Transverse colon (tissue), 4 donors: ENCODE data around the gene TMEM164. TPM values are rescaled to one million over a fixed set of nuclear protein-coding genes. Genes with fewer than 3 reads are reported as not detected.

ENCODE experiments used
- DNase-seq: peaks from one replicate; pipeline ENCODE4 v3.0.0-alpha.2; 2019
- H3K27ac ChIP-seq, 4 donors: fragments of 200-600 bp; sonication (generic); 2 replicates each; pipeline ENCODE4 v1.5.1; 2016 to 2018; ENCODE audit warnings: inconsistent platforms in 4 of 4
- H3K27me3 ChIP-seq: fragments of 200-600 bp; sonication (generic); 2 replicates; pipeline ENCODE4 v1.5.1; 2017; ENCODE audit warnings: inconsistent platforms
- H3K36me3 ChIP-seq, 4 donors: fragments of 200-600 bp; sonication (generic); 2 replicates each; pipeline ENCODE4 v1.5.1; 2017 to 2019; ENCODE audit warnings: inconsistent platforms in 4 of 4
- H3K4me1 ChIP-seq, 4 donors: fragments of 200-600 bp; sonication (generic); 2 replicates each; pipeline ENCODE4 v1.5.1; 2017 to 2020; ENCODE audit warnings: inconsistent platforms in 4 of 4
- H3K4me3 ChIP-seq, 4 donors: fragments of 200-600 bp; sonication (generic); 1 replicate in 1 of 4; 2 replicates in 3 of 4; pipeline versions ENCODE4 v1.5.1 to v1.6.1; 2017 to 2019; ENCODE audit warnings: inconsistent platforms in 4 of 4
- H3K9me3 ChIP-seq, 2 donors: fragments of 200-600 bp; sonication (generic); 2 replicates each; pipeline ENCODE4 v1.5.1; 2017 to 2019; ENCODE audit warnings: inconsistent platforms in 2 of 2
- EP300 ChIP-seq: sonication (generic); formaldehyde crosslinking; IDR thresholded peaks from one replicate; pipeline ENCODE4 v1.6.1; 2017; ENCODE audit warnings: antibody characterized with exemption, low read depth
- POLR2A ChIP-seq: fragments of 450-650 bp; IDR thresholded peaks from one replicate; pipeline ENCODE4 v1.6.1; 2016; ENCODE audit warnings: antibody characterized with exemption, mild to moderate bottlenecking, moderate library complexity
- POLR2AphosphoS5 ChIP-seq, 3 donors: sonication (generic); formaldehyde crosslinking; IDR thresholded peaks; one replicate each; pipeline ENCODE4 v1.6.1; 2016; ENCODE audit warnings: antibody characterized with exemption in 3 of 3
- WGBS, 2 donors: methylation state at CpG; one replicate each; pipeline ENCODE4 v1.1.5; 2018; ENCODE audit warnings: low coverage in 1 of 2; 5-methylcytosine and 5-hydroxymethylcytosine counted together
- in situ Hi-C, 4 donors: fragments of 200-750 bp; cut with MboI; loops; one replicate each; pipeline versions ENCODE4 v1.15.0 to v1.15.1; 2017; ENCODE audit warnings: low sequenced_read_pairs in 3 of 4, low pct_ligation_motif_present in 1 of 4, low pct_unique_long_range_greater_than_20kb in 1 of 4
- intact Hi-C: fragments of 100-400 bp; cut with DNase I; formaldehyde crosslinking; loops from one replicate; pipeline ENCODE4 v1.15.1; 2023; ENCODE audit warnings: low total_unique reads
- total RNA-seq, 4 donors: library from RNA; depleted of rRNA; stranded (reverse); fragments of >200 nt; gene quantifications; one replicate each; pipeline ENCODE4 v1.1.0, GENCODE V29; 2016
- TF ChIP-seq, protein P1 (sequence below), 5 experiments: fragments of 200-600 bp in 3 of 5; fragments of 450-650 bp in 2 of 5; sonication (generic) in 3 of 5; IDR thresholded peaks; 1 replicate in 2 of 5; 2 replicates in 3 of 5; pipeline ENCODE4 v1.5.1; 2016 to 2017; ENCODE audit warnings: antibody characterized with exemption in 5 of 5, inconsistent platforms in 3 of 5, mild to moderate bottlenecking in 2 of 5, moderate library complexity in 1 of 5

Gene TMEM164
- total RNA-seq, 4 donors from 2014 or later: 19.5 to 112 (median 91.3) TPM

DNA sequence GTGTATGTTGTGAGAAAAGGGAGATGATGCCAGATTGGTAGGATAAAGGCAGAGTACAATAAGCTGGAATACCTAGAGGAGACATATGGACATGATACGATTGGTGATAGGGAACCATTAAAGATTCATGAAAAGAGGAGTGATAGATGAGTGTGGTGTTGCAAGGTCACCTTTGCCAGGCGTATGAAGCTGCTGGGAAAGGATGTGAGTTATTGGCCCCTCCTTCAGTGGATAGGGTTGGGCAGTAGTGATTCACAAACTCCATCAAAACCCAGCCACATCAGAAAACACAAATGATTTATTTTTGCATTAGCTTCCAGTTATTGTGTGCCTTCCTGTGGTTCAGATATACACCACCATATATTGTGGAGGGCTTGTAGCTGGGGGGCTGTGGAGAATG, 34.3 kb downstream of the TMEM164 start:
- H3K9me3 ChIP-seq: no peaks in the 10 kb centered on the region
- in situ Hi-C loops: no loop called here
- H3K4me3 ChIP-seq: no peak overlapping the region
- TF ChIP-seq POLR2AphosphoS5 (IDR thresholded peaks at IDR 0.05) (no peak), EP300 (no peak), POLR2A (no peak)
- TF ChIP-seq, protein P1, sequence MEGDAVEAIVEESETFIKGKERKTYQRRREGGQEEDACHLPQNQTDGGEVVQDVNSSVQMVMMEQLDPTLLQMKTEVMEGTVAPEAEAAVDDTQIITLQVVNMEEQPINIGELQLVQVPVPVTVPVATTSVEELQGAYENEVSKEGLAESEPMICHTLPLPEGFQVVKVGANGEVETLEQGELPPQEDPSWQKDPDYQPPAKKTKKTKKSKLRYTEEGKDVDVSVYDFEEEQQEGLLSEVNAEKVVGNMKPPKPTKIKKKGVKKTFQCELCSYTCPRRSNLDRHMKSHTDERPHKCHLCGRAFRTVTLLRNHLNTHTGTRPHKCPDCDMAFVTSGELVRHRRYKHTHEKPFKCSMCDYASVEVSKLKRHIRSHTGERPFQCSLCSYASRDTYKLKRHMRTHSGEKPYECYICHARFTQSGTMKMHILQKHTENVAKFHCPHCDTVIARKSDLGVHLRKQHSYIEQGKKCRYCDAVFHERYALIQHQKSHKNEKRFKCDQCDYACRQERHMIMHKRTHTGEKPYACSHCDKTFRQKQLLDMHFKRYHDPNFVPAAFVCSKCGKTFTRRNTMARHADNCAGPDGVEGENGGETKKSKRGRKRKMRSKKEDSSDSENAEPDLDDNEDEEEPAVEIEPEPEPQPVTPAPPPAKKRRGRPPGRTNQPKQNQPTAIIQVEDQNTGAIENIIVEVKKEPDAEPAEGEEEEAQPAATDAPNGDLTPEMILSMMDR (IDR thresholded peaks at IDR 0.05): no peak
- intact Hi-C loops: no loop called here
- no peak for DNase-seq
- no peaks in the 10 kb centered on the region for H3K4me1 ChIP-seq
- H3K27ac ChIP-seq: no peak overlapping the region
- no peaks in the 10 kb centered on the region for H3K36me3 ChIP-seq
- WGBS, 2 donors: 86 to 92% methylated on average over 2 of the region's 2 CpGs
- H3K27me3 ChIP-seq: no peaks in the 10 kb centered on the region

DNA sequence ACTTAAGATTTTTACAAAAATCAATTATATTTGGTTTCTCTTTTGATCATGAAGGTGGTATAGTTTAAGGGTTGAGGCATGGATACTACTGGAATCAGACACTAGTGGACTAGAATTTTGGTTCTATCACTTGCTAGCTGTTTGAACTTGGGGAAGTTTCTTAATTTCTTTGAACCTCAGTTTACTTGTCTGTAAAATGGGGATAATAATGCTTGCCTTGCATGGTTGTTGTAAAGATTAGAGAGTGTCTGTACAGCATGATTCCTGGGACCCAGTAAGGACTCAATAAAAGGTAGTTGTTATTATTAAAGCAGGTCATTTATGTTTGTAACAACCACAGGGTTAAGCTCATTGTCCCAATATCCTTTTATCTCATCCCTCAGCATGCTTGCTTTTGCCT, 36.0 kb downstream of the TMEM164 start:
- in situ Hi-C loops: no loop called here
- H3K27me3 ChIP-seq: no peaks in the 10 kb centered on the region
- H3K4me1 ChIP-seq: peaks cover 0 to 2% (median 0%) of the 10 kb centered on the region in 4 donors
- no peaks in the 10 kb centered on the region for H3K36me3 ChIP-seq
- H3K4me3 ChIP-seq: no peak overlapping the region
- intact Hi-C loops: loop anchor here (1.0 kb wide), 1 partner anchor 13 kb away; no protein-coding TSS in a partner anchor
- H3K27ac ChIP-seq: no peak overlapping the region
- TF ChIP-seq POLR2AphosphoS5 (IDR thresholded peaks at IDR 0.05): no peak
- TF ChIP-seq EP300: no peak
- no peak for TF ChIP-seq POLR2A
- TF ChIP-seq, protein P1 (IDR thresholded peaks at IDR 0.05): no peak
- no peaks in the 10 kb centered on the region for H3K9me3 ChIP-seq
- DNase-seq: no peak

DNA sequence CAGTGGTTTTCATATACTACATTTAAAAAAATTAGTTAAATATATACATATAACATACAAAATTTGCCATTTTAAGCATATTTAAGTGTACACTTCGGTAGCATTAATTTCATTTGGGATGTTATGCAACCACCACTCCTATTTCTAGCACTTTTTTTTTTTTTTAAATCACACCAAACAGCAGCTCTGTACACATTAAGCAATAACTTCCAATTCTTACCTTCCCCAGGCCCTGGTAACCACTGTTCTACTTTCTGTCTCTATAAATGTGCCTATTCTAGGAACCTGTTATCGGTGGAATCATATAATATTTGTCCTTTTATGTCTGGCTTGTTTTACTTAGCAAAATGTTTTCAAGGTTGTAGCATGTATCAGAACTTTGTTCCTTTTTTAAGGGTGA, 39.1 kb downstream of the TMEM164 start:
- in situ Hi-C loops (no loop called here), intact Hi-C loops (no loop called here)
- peaks cover 0 to 2% (median 0%) of the 10 kb centered on the region in 4 donors for H3K4me1 ChIP-seq
- no peaks in the 10 kb centered on the region for H3K36me3 ChIP-seq
- H3K4me3 ChIP-seq: no peak overlapping the region
- TF ChIP-seq EP300 (no peak), POLR2AphosphoS5 (IDR thresholded peaks at IDR 0.05) (no peak), POLR2A (no peak)
- TF ChIP-seq, protein P1 (IDR thresholded peaks at IDR 0.05): no peak
- no peak for DNase-seq
- H3K27me3 ChIP-seq: no peaks in the 10 kb centered on the region
- H3K27ac ChIP-seq: no peak overlapping the region
- 76 to 82% methylated on average over 2 of the region's 2 CpGs for whole genome bisulfite sequencing, 2 donors
- no peaks in the 10 kb centered on the region for H3K9me3 ChIP-seq

DNA sequence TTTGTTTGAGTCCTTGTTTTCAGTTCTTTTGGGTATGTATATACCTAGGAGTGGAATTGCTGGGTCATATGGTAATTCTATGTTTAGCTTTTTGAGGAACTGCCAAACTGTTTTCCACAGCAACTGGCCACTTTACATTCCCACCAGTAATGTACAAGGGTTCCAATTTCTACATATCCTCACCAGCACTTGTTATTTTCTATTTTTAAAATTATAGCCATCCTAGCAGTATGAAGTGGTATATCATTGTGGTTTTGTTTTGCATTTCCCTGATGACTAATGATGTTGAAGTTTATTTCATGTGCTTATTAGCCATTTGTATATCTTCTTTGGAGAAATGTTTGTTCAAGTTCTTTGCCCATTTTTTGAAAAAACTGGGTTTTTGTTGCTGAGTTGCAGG, 39.6 kb downstream of the TMEM164 start:
- H3K4me3 ChIP-seq: no peak overlapping the region
- no peak for TF ChIP-seq POLR2A
- no peak for TF ChIP-seq POLR2AphosphoS5 (IDR thresholded peaks at IDR 0.05)
- TF ChIP-seq, protein P1 (IDR thresholded peaks at IDR 0.05): no peak
- no peak for TF ChIP-seq EP300
- no peaks in the 10 kb centered on the region for H3K9me3 ChIP-seq
- H3K27me3 ChIP-seq: no peaks in the 10 kb centered on the region
- in situ Hi-C loops: no loop called here
- no peaks in the 10 kb centered on the region for H3K36me3 ChIP-seq
- no peak for DNase-seq
- H3K4me1 ChIP-seq: peaks cover 0 to 2% (median 0%) of the 10 kb centered on the region in 4 donors
- H3K27ac ChIP-seq: no peak overlapping the region
- intact Hi-C loops: no loop called here
